H1 (cell line): Measurements from ENCODE around the gene PIF1. TPM values are rescaled to one million over a fixed set of nuclear protein-coding genes. Genes with fewer than 3 reads are reported as not detected.

Experiments
- CTCF ChIA-PET: fragments of 300-600 bp; sonication (Branson Sonifier 250); formaldehyde crosslinking; loops from one replicate; lab custom pipeline; 2021; ENCODE audit not compliant: partially characterized antibody; lab: Charles Lee
- POLR2A ChIA-PET: fragments of 300-600 bp; sonication (Branson Sonifier 250); formaldehyde crosslinking; loops from one replicate; lab custom pipeline; 2021; ENCODE audit warnings: inconsistent platforms; ENCODE audit not compliant: partially characterized antibody; lab: Charles Lee
- DNase-seq, 2 experiments: peaks; one replicate each; pipeline versions ENCODE4 v3.0.0 to v3.0.0-alpha.2; 2010 to 2022; ENCODE audit warnings: low spot score in 2 of 2, low read depth in 1 of 2, mixed read lengths in 1 of 2
- FAIRE-seq: peaks from 2 replicates; lab custom pipeline; 2011; peaks lifted over from hg19 to GRCh38; lab: Jason Lieb, UNC
- H2AFZ ChIP-seq: 2 replicates; pipeline ENCODE4 v1.8.1; 2012; ENCODE audit warnings: low read length, inconsistent platforms
- H2AK5ac ChIP-seq: 2 replicates; pipeline ENCODE4 v1.6.1; 2013; ENCODE audit warnings: low read depth, low read length
- H2BK120ac ChIP-seq: replicated peaks from 2 replicates; pipeline ENCODE3; 2013; ENCODE audit warnings: low read depth, low read length, inconsistent platforms
- H2BK12ac ChIP-seq: 2 replicates; pipeline ENCODE4 v1.6.1; 2013; ENCODE audit warnings: low read depth, low read length
- H2BK15ac ChIP-seq: 2 replicates; pipeline ENCODE4 v1.6.1; 2013; ENCODE audit warnings: low read length
- H2BK20ac ChIP-seq: 2 replicates; pipeline ENCODE4 v1.6.1; 2013; ENCODE audit warnings: low read length
- H2BK5ac ChIP-seq: 2 replicates; pipeline ENCODE4 v1.6.1; 2013; ENCODE audit warnings: low read depth, low read length
- H3K14ac ChIP-seq: 2 replicates; pipeline ENCODE4 v1.6.1; 2013; ENCODE audit warnings: inconsistent platforms; ENCODE audit not compliant: insufficient read length
- H3K18ac ChIP-seq: 2 replicates; pipeline ENCODE4 v1.6.1; 2013; ENCODE audit warnings: low read length; ENCODE audit errors: extremely low read depth
- H3K23ac ChIP-seq: 2 replicates; pipeline ENCODE4 v1.6.1; 2013; ENCODE audit warnings: inconsistent platforms; ENCODE audit not compliant: insufficient read length
- H3K23me2 ChIP-seq: 2 replicates; pipeline ENCODE4 v1.6.1; 2013; ENCODE audit warnings: low read depth, low read length
- H3K27ac ChIP-seq: 2 replicates; pipeline ENCODE4 v1.6.1; 2011; ENCODE audit warnings: low read depth, low read length, inconsistent platforms
- H3K27me3 ChIP-seq, 4 experiments: replicated peaks in 1 of 4; 1 replicate in 1 of 4; 2 replicates in 3 of 4; pipeline versions ENCODE4 v1.6.1 to v1.8.1; 2011 to 2013; ENCODE audit warnings: low read length in 3 of 4, mild to moderate bottlenecking in 3 of 4, inconsistent platforms in 2 of 4, mixed read lengths in 2 of 4, moderate library complexity in 1 of 4; ENCODE audit not compliant: control insufficient read depth in 3 of 4, insufficient read depth in 3 of 4; ENCODE audit errors: extremely low read depth in 1 of 4
- H3K36me3 ChIP-seq, 4 experiments: 2 replicates each; pipeline versions ENCODE4 v1.6.1 to v1.8.1; 2011 to 2013; ENCODE audit warnings: mild to moderate bottlenecking in 4 of 4, low read length in 3 of 4, moderate library complexity in 2 of 4, control low read depth in 1 of 4, inconsistent platforms in 1 of 4; ENCODE audit not compliant: insufficient read depth in 4 of 4, control insufficient read depth in 2 of 4
- H3K4ac ChIP-seq: replicated peaks from 2 replicates; pipeline ENCODE3; 2013; ENCODE audit warnings: low read length, low read depth, mixed read lengths, inconsistent platforms; ENCODE audit not compliant: insufficient read length
- H3K4me1 ChIP-seq, 4 experiments: replicated peaks in 1 of 4; 1 replicate in 1 of 4; 2 replicates in 3 of 4; pipeline versions ENCODE4 v1.6.1 to v1.8.1; 2011 to 2013; ENCODE audit warnings: low read length in 3 of 4, inconsistent platforms in 2 of 4, mixed read lengths in 1 of 4; ENCODE audit not compliant: insufficient read depth in 4 of 4, control insufficient read depth in 3 of 4
- H3K4me2 ChIP-seq, 2 experiments: 2 replicates each; pipeline versions ENCODE4 v1.6.1 to v1.8.1; 2011 to 2013; ENCODE audit warnings: low read depth in 2 of 2, low read length in 2 of 2, control low read depth in 1 of 2, inconsistent platforms in 1 of 2, mild to moderate bottlenecking in 1 of 2; ENCODE audit not compliant: insufficient read depth in 1 of 2
- H3K4me3 ChIP-seq, 4 experiments: fragments of 200-600, 300-600 bp in 1 of 4; sonication (generic), shearing (Covaris generic), sonication (Bioruptor Twin) in 1 of 4; 2 replicates each; pipeline versions ENCODE4 v1.5.1 to v1.8.1; 2011 to 2016; ENCODE audit warnings: low read length in 4 of 4, low read depth in 3 of 4, control low read depth in 2 of 4, inconsistent platforms in 2 of 4, mild to moderate bottlenecking in 2 of 4, mixed read lengths in 1 of 4, moderate library complexity in 1 of 4; ENCODE audit not compliant: insufficient read depth in 2 of 4; ENCODE audit errors: extremely low read depth in 1 of 4
- H3K56ac ChIP-seq: replicated peaks from 2 replicates; pipeline ENCODE3; 2013; ENCODE audit warnings: low read depth, mild to moderate bottlenecking, mixed read lengths, low read length, inconsistent platforms; ENCODE audit not compliant: insufficient read length
- H3K79me1 ChIP-seq: 2 replicates; pipeline ENCODE4 v1.6.1; 2013; ENCODE audit warnings: low read depth, low read length, control low read depth
- H3K79me2 ChIP-seq, 2 experiments: 2 replicates each; pipeline versions ENCODE4 v1.6.1 to v1.8.1; 2012 to 2013; ENCODE audit warnings: low read length in 2 of 2, mild to moderate bottlenecking in 2 of 2, inconsistent platforms in 1 of 2; ENCODE audit not compliant: insufficient read depth in 2 of 2, control insufficient read depth in 1 of 2
- H3K9ac ChIP-seq, 4 experiments: replicated peaks in 1 of 4; 1 replicate in 1 of 4; 2 replicates in 3 of 4; pipeline versions ENCODE4 v1.6.1 to v1.8.1; 2011 to 2013; ENCODE audit warnings: low read depth in 3 of 4, low read length in 3 of 4, control low read depth in 2 of 4, mild to moderate bottlenecking in 2 of 4, moderate library complexity in 2 of 4, inconsistent platforms in 1 of 4; ENCODE audit errors: extremely low read depth in 1 of 4
- H3K9me3 ChIP-seq, 2 experiments: 2 replicates each; pipeline versions ENCODE4 v1.6.1 to v1.8.1; 2012 to 2013; ENCODE audit warnings: mild to moderate bottlenecking in 2 of 2, moderate library complexity in 2 of 2, control low read depth in 1 of 2, inconsistent platforms in 1 of 2, low read depth in 1 of 2, low read length in 1 of 2, mixed read lengths in 1 of 2; ENCODE audit not compliant: insufficient read depth in 2 of 2
- H4K20me1 ChIP-seq, 2 experiments: replicated peaks in 1 of 2; 2 replicates each; pipeline versions ENCODE3 to v1.8.1; 2011 to 2013; ENCODE audit warnings: inconsistent platforms in 2 of 2, low read length in 2 of 2, mild to moderate bottlenecking in 1 of 2; ENCODE audit not compliant: insufficient read depth in 2 of 2, control insufficient read depth in 1 of 2
- H4K5ac ChIP-seq: 2 replicates; pipeline ENCODE4 v1.6.1; 2013; ENCODE audit warnings: low read length, low read depth, mixed read lengths, inconsistent platforms; ENCODE audit not compliant: insufficient read length
- H4K8ac ChIP-seq: 2 replicates; pipeline ENCODE4 v1.8.0; 2013; ENCODE audit warnings: mild to moderate bottlenecking, moderate library complexity, low read length, inconsistent platforms; ENCODE audit not compliant: insufficient read depth; ENCODE audit errors: extremely low read depth
- H4K91ac ChIP-seq: replicated peaks from 2 replicates; pipeline ENCODE3; 2013; ENCODE audit warnings: low read length, mixed read lengths, inconsistent platforms; ENCODE audit not compliant: insufficient read length
- SIX5 ChIP-seq: IDR thresholded peaks from 2 replicates; pipeline ENCODE4 v1.6.1; 2011; ENCODE audit warnings: mild to moderate bottlenecking, low read depth, low read length
- WGBS, 2 experiments: shearing (Covaris generic) in 1 of 2; methylation state at CpG; one replicate each; pipeline versions ENCODE4 v1.1.6 to v1.1.7; 2013 to 2015; ENCODE audit warnings: low lambda C conversion rate in 2 of 2, mixed read lengths in 2 of 2, inconsistent platforms in 1 of 2, low coverage in 1 of 2, missing lambda C conversion rate in 1 of 2; ENCODE audit not compliant: insufficient replicate concordance in 2 of 2, insufficient coverage in 1 of 2, insufficient read length in 1 of 2; ENCODE audit errors: extremely low coverage in 1 of 2, missing lambda C conversion rate in 1 of 2; 5-methylcytosine and 5-hydroxymethylcytosine counted together
- polyA plus RNA-seq, 7 experiments: library from polyadenylated mRNA; depleted of rRNA in 3 of 7; stranded (reverse) in 5 of 7; unstranded in 2 of 7; fragments of >200 nt in 5 of 7; fragments of 200-250 nt in 2 of 7; gene quantifications; 1 replicate in 5 of 7; 2 replicates in 1 of 7; 4 replicates in 1 of 7; pipeline versions ENCODE4 v1.2.1 to v1.2.3, GENCODE V29; 2011 to 2013; ENCODE audit warnings: missing spikeins in 2 of 7, mixed read lengths in 2 of 7
- total RNA-seq: library from RNA; stranded (reverse); fragmentation: NEBNext Ultra II Directional; extraction: Animal tissue kit (Norgen Biotek cat#: 25700); gene quantifications from 2 replicates; pipeline ENCODE4 v1.2.1, GENCODE V29; 2021

PIF1 gene
- total and polyA plus RNA-seq, 2 of the 8 experiments (the other 6 are each of a cell fraction or from before 2014, with no cell fraction given) = 73.3 to 138 TPM

DNA sequence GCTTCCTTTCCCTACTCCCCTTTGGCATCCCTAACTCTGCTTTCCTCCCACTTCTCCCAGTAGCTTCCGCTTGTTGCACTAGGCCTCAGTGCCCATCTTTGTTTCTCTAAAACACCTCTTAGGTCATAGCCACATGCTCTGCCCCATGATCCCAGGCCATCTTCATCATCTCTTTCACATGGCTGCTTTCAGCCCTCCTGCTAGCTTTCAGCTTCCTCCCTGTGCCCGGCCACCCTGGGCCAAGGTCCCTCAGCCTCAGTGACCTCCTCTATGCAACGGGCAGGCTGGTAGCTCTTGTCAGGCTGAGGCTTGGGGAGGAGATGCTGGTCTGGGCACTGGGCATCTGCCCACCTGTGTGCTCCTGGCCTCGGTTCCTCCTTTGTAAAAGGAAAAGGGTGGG, 18.5 kb upstream of the PIF1 start:
- no peak overlapping the region for H2AK5ac ChIP-seq
- H3K36me3 ChIP-seq = peaks cover 0 to 7% (median 5%) of the 10 kb centered on the region in 4 experiments; a peak in 2 of 8 replicates
- CTCF ChIA-PET = interaction anchor here (0.6 to 1.4 kb wide), 5 partner anchors 38 to 1620 kb away, joined by 3 to 7 read pairs (median 4); no protein-coding TSS in a partner anchor
- no peak overlapping the region for H2BK120ac ChIP-seq
- no peak overlapping the region for H3K27ac ChIP-seq
- no peak overlapping the region for H2AFZ ChIP-seq
- peaks cover 15% of the 10 kb centered on the region for H3K23me2 ChIP-seq
- 0 out of 2 replicates have a peak overlapping the region, but pooled peaks have one; percentile 3 for H2BK5ac ChIP-seq
- H2BK20ac ChIP-seq = no peak overlapping the region
- no peak overlapping the region; the same call in 1 of the 2 replicates for H4K8ac ChIP-seq
- peak overlapping the region in 1 of 4 experiments; percentile 20; a peak in 1 of 8 replicates for H3K4me3 ChIP-seq
- no peak overlapping the region for H4K5ac ChIP-seq
- no peak overlapping the region for H2BK12ac ChIP-seq
- H3K18ac ChIP-seq = no peak overlapping the region
- no peak for TF ChIP-seq SIX5
- no peak overlapping the region for H2BK15ac ChIP-seq
- WGBS, 2 experiments = 79% methylated on average over 4 of the region's 4 CpGs; no CpG with 5 or more reads in 1 of the 2 experiments
- no peak overlapping the region for H3K14ac ChIP-seq
- FAIRE-seq (no peak), DNase-seq (no peak)
- POLR2A ChIA-PET = interaction anchor here (1.0 to 3.0 kb wide), 17 partner anchors 11 to 104 kb away, joined by 3 to 11 read pairs (median 5); partner anchors contain the start of gene PIF1
- H4K91ac ChIP-seq = no peak overlapping the region
- H3K23ac ChIP-seq = no peak overlapping the region
- peaks cover 23% of the 10 kb centered on the region for H3K79me1 ChIP-seq
- H3K9ac ChIP-seq = no peak overlapping the region
- no peak overlapping the region for H3K56ac ChIP-seq
- peak overlapping the region; percentile 24 to 98 for H3K4me2 ChIP-seq
- no peaks in the 10 kb centered on the region for H3K9me3 ChIP-seq
- peaks cover 16 to 30% (median 19%) of the 10 kb centered on the region in 4 experiments for H3K4me1 ChIP-seq
- H3K79me2 ChIP-seq = peaks cover 4 to 66% of the 10 kb centered on the region in 2 experiments
- H3K27me3 ChIP-seq = no peaks in the 10 kb centered on the region
- H4K20me1 ChIP-seq = peaks cover 14 to 28% of the 10 kb centered on the region in 2 experiments
- no peak overlapping the region for H3K4ac ChIP-seq
